HepG2 (cell line): ENCODE data around the gene BCLAF1. TPM values are rescaled to one million over a fixed set of nuclear protein-coding genes. Genes with fewer than 3 reads are reported as not detected.
A peak's percentile ranks its signal among the peaks of the same experiment; 100 is the strongest.

ENCODE experiments used
- CCDC6 ChIP-seq: sonication (generic); formaldehyde crosslinking; IDR thresholded peaks from 2 replicates; pipeline ENCODE4 v1.8.1; 2022; ENCODE audit warnings: mild to moderate bottlenecking, missing genetic modification reagents, moderate library complexity
- HIC2 ChIP-seq: sonication (generic); formaldehyde crosslinking; IDR thresholded peaks from 2 replicates; pipeline ENCODE4 v1.9.0; 2022; ENCODE audit warnings: low read depth, missing genetic modification reagents
- NCOA2 ChIP-seq: sonication (generic); formaldehyde crosslinking; IDR thresholded peaks from 2 replicates; pipeline ENCODE4 v1.8.0; 2022; ENCODE audit warnings: inconsistent platforms
- POLR2AphosphoS2 ChIP-seq: IDR thresholded peaks from 2 replicates; pipeline ENCODE4 v1.6.1; 2011; ENCODE audit warnings: low read depth, low read length, improper control_type of control experiment
- PRDM15 ChIP-seq: sonication (generic); formaldehyde crosslinking; IDR thresholded peaks from 2 replicates; pipeline ENCODE4 v1.4.0; 2020; ENCODE audit warnings: missing genetic modification reagents
- PRDM4 ChIP-seq: sonication (generic); formaldehyde crosslinking; IDR thresholded peaks from 2 replicates; pipeline ENCODE4 v1.9.0; 2021; ENCODE audit warnings: missing genetic modification reagents, borderline replicate concordance
- SOX13 ChIP-seq, 3 experiments: fragments of 450-650 bp in 1 of 3; sonication (generic) in 1 of 3; formaldehyde crosslinking in 1 of 3; IDR thresholded peaks in 2 of 3; conservative IDR thresholded peaks in 1 of 3; 2 replicates each; pipeline versions ENCODE4 v1.5.0 to v1.6.1; 2016 to 2020; ENCODE audit warnings: antibody characterized with exemption in 1 of 3, mild to moderate bottlenecking in 1 of 3, missing compliant biosample characterization in 1 of 3, missing genetic modification reagents in 1 of 3, moderate library complexity in 1 of 3
- SSRP1 ChIP-seq: IDR thresholded peaks from 2 replicates; pipeline ENCODE4 v1.6.1; 2016; ENCODE audit warnings: control low read depth
- ZFP82 ChIP-seq: sonication (generic); formaldehyde crosslinking; IDR thresholded peaks from 2 replicates; pipeline ENCODE4 v1.5.1; 2020; ENCODE audit warnings: mild to moderate bottlenecking, missing genetic modification reagents, borderline replicate concordance
- ZNF329 ChIP-seq: sonication (generic); formaldehyde crosslinking; IDR thresholded peaks from 2 replicates; pipeline ENCODE4 v1.9.0; 2021; ENCODE audit warnings: low read depth, mild to moderate bottlenecking, missing genetic modification reagents
- ZNF615 ChIP-seq: sonication (generic); formaldehyde crosslinking; IDR thresholded peaks from 2 replicates; pipeline ENCODE4 v1.5.0; 2020; ENCODE audit warnings: mild to moderate bottlenecking, missing genetic modification reagents, borderline replicate concordance
- ZZZ3 ChIP-seq: sonication (generic); formaldehyde crosslinking; IDR thresholded peaks from 2 replicates; pipeline ENCODE4 v1.4.0; 2020; ENCODE audit warnings: missing genetic modification reagents, mild to moderate bottlenecking, borderline replicate concordance
- polyA plus RNA-seq, 8 experiments: library from polyadenylated mRNA; depleted of rRNA in 3 of 8; stranded (reverse) in 7 of 8; unstranded in 1 of 8; fragments of >200 nt; fragmentation: Illumina TruSeq in 4 of 8; extraction: Trizol in 4 of 8; gene quantifications; 2 replicates each; pipeline versions ENCODE4 v1.2.1 to v1.2.3, GENCODE V29; 2011 to 2016; ENCODE audit warnings: low read depth in 4 of 8, missing spikeins in 1 of 8, mixed read lengths in 1 of 8; ENCODE audit not compliant: insufficient read depth in 1 of 8
- total RNA-seq, 5 experiments: library from RNA; depleted of rRNA; stranded (reverse); fragments of >200 nt; fragmentation: Illumina TruSeq; extraction: Trizol; gene quantifications; 2 replicates each; pipeline ENCODE4 v1.2.3, GENCODE V29; 2016; ENCODE audit warnings: low read depth in 1 of 5
- TF ChIP-seq, protein P1 (sequence below), 2 experiments: sonication (generic) in 1 of 2; formaldehyde crosslinking in 1 of 2; IDR thresholded peaks; 2 replicates each; pipeline versions ENCODE4 v1.4.0 to v1.6.1; 2018 to 2020; ENCODE audit warnings: missing genetic modification reagents in 2 of 2, borderline replicate concordance in 1 of 2, low read depth in 1 of 2, mild to moderate bottlenecking in 1 of 2, missing biosample characterization in 1 of 2

The BCLAF1 gene
- total and polyA plus RNA-seq, 2 of the 13 experiments (the other 11 are each of a cell fraction or from before 2014, with no cell fraction given) = 55.3 to 292 TPM

GRCh38 chr6:136288566-136289326 lies 900 bp downstream of the BCLAF1 start (continued):
- TF ChIP-seq PRDM4 = 0 out of 2 replicates have a peak, but pooled peaks have one; percentile 44
- TF ChIP-seq POLR2AphosphoS2 = peak; percentile 89; the same call in 1 of the 2 replicates
- no peak for TF ChIP-seq ZNF329
- no peak for TF ChIP-seq ZZZ3 (CRISPR knock-in tag)
- peak; percentile 54; the same call in 1 of the 2 replicates for TF ChIP-seq ZNF615 (CRISPR knock-in tag)
- TF ChIP-seq NCOA2 = 0 out of 2 replicates have a peak, but pooled peaks have one; percentile 12
- TF ChIP-seq PRDM15 (CRISPR knock-in tag) = peak; percentile 16; the same call in 1 of the 2 replicates
- TF ChIP-seq SSRP1 (CRISPR knock-in tag) = no peak; the same call in 1 of the 2 replicates
- TF ChIP-seq SOX13 (IDR thresholded peaks at IDR 0.05) = no peak
- 0 out of 4 replicates have a peak, but pooled peaks of 1 of the 2 experiments have one; percentile 66 for TF ChIP-seq SOX13 (CRISPR knock-in tag; conservative IDR thresholded peaks at IDR 0.05 in 1 of 2, IDR thresholded peaks at IDR 0.05 in 1 of 2)
- TF ChIP-seq HIC2 (CRISPR knock-in tag) = no peak
- TF ChIP-seq ZFP82 (CRISPR knock-in tag) = peak; percentile 22; the same call in 1 of the 2 replicates
- TF ChIP-seq, protein P1, sequence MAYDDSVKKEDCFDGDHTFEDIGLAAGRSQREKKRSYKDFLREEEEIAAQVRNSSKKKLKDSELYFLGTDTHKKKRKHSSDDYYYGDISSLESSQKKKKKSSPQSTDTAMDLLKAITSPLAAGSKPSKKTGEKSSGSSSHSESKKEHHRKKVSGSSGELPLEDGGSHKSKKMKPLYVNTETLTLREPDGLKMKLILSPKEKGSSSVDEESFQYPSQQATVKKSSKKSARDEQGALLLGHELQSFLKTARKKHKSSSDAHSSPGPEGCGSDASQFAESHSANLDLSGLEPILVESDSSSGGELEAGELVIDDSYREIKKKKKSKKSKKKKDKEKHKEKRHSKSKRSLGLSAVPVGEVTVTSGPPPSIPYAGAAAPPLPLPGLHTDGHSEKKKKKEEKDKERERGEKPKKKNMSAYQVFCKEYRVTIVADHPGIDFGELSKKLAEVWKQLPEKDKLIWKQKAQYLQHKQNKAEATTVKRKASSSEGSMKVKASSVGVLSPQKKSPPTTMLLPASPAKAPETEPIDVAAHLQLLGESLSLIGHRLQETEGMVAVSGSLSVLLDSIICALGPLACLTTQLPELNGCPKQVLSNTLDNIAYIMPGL (CRISPR knock-in tag; IDR thresholded peaks at IDR 0.05; ENCODE audit: borderline replicate concordance in 1 of 2, low read depth in 1 of 2) = 0 out of 4 replicates have a peak, but pooled peaks of 1 of the 2 experiments have one; percentile 12
- peak; percentile 1 for TF ChIP-seq CCDC6 (CRISPR knock-in tag)
